Fibroblast of skin of scalp (primary cell): ENCODE measurements around the gene PRUNE2.

Experiments used
- DNase-seq: peaks from one replicate; pipeline ENCODE4 v3.0.0-alpha.2; 2013

PRUNE2 gene

DNA sequence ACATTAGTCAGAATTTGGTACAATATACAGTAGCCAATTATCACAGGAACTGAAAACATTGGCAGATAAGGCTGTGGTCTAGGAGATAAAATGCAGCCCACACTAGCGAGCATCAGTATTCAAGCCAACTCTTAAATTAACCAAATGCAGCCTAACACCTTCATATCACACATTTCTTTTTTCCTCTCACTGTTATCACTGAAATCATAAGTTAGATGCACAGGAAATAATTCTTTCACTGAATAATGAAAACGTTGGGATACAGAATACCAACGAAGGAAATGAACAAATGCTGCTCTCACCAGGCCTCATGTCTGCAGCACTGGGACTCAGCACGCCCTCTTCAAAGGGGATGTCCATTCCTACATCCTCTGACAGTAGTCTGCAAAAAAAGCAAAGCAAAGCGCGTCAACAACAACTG lies 250.8 kb downstream of the PRUNE2 start:
- DNase-seq = peak; percentile 14

DNA sequence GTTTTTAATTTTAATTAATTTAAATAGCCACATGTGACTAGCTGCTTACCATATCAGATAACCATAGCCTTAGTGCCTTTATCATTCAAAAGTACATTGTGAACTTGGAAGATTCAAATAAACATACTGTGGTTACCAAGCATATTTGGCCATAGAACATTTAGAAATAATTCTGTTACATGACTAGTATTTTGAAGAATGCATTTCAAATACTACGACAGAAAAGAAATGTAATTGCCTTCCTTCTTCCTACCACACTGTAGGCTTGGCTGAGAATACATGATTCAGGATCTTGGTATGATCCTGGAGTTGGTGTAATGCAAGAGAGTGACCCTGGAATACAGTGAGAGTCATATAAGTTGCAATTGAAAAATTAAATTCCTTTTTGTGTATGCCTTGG lies 251.3 kb downstream of the PRUNE2 start:
- DNase-seq = peak; percentile 96

DNA sequence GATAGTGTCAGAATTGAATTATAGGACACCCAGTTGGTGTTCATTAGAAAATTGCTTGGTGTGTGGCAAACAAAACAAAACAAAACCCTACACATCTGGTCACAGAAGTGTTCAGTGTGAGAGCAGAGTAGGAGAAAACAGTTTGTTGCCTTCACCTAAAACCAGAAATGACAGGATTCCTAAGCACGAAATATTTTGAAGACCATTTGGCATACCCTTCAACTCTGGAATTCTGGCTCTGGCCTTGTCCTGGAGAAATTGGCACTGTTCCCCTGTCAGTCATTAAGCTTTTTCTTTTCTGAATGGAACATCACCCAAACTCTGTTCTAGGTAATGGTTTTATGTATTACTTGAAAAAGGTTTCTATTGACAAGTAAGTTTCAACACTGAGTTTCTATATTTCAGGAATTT lies 251.9 kb downstream of the PRUNE2 start:
- DNase-seq = peak; percentile 75

DNA sequence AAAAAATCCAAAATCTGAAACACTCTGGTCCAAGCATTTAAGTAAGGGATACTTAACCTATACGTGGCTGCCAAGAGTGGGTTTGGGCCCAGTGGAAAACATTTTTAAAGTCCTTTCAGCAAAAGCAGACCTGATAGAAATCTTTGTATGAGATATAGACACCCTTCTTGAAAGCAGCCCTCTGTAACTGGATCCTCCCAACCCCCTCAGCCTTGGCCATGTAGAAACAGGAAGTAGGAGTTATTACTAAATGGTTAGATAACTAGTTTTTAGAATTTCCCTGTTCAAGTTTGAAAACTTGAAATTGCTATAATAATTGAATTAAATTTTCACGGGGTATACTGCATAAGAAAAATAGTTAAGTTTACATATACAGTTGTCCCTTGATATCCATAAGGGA lies 253.0 kb downstream of the PRUNE2 start:
- peak; percentile 20 for DNase-seq

DNA sequence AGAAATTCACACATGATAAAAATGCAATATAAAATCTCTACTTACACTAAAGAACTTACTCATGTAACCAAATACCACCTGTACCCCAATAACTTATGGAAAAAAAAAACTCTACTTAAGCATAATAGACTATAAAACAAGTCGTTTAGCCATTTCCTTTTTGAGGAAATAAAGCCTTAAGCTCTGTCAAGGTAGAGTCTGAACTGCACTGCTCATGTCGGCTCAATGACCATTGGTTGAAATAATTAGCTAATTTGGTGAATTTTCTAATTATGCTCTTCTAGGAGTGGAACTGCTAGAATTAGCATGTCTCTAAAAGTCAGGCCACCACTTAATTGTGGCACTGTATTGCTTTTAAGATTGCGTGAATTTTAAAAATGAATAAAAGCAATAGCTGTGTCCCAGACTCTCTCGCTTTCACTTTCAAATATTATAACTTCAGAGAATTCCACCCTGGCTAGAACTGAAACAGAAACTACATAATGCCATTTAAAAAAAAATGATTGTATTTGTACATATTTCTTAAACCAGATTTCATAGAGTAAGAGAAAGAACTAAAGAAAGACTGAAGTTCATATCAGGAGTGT lies 254.7 kb downstream of the PRUNE2 start:
- DNase-seq = peak; percentile 17

DNA sequence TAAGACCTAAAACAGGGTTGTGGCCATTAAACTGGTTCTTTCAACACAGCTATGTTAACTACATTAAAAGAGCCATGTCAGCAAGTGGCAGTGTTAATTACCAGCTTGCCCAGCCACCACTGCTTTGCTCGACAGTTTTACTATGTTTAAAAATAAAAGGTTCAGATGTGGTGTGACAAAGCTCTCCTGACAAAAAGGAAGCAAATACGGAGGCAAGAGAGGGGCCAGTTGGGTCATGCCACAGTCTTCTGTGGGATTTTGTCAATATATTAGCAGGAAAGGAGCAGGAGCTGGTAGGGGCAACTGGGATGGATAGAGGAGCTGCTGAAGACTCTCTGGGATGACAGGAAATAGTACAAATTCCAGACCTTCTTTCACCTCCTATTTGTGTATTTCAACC lies 255.2 kb downstream of the PRUNE2 start:
- DNase-seq = no peak

DNA sequence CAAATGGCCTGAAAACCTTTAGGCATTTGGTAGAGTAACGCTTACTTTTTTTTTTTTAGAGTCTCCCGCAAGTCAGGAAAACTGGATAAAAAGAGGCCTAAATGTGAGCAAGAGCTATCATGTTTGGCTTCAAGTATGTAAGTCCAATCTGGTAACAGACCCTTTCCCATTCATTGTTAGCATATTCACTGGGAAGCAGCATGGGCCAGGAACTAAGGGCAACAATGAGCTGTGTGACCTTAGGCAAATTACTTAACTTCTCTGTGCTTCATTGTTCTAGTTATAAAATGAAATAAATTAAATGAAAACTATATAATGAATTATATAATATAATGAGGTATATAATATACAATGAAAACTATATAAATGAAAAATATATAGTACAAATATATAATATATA lies 256.0 kb downstream of the PRUNE2 start:
- DNase-seq = no peak

DNA sequence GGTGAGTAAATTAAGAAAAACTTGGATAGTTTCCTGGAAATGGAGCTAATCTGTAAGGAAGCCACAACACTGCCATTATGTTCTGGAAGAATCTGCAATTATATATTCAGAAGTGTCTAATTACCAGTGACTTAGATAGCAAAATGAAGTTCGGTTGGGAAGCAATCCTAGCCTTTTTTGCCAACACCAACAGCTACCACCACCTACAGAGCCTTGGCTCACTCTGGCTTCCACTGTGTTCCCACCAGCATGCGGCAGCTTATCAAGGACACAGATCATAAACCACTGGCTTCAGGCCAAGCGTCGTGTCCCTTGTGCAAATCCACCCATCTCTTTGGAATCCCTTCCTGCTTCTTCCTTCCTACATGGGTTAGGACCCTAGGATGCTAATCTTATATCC lies 259.7 kb downstream of the PRUNE2 start:
- no peak for DNase-seq

DNA sequence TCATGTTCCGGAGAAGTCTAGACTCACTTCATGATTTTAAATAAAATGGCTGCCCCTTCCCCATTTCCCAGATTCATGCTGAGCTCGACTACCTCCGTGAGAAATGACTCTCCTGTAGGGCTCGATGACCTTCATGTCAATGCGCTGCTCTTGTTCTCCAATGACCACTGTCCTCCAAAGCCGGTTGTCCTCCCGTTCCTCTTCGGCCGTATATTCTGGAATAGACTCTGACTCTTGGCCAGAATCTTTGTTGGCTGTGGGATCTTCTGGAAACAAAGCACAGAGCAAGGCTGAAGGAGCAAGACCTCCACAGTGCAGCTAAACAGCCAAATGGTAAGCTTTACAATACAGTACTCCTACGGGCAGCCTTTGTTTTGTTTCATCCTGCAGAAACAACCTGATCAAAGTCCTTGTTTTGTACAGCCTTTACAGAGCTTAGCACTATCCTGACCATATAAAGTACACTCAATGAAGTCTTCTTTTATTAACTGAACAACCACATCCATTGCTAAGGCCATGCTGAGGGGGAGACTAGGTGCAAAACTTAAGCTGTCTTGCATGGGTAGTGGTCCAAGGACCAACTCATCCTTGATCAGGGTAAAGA lies 261.2 kb downstream of the PRUNE2 start:
- no peak for DNase-seq

DNA sequence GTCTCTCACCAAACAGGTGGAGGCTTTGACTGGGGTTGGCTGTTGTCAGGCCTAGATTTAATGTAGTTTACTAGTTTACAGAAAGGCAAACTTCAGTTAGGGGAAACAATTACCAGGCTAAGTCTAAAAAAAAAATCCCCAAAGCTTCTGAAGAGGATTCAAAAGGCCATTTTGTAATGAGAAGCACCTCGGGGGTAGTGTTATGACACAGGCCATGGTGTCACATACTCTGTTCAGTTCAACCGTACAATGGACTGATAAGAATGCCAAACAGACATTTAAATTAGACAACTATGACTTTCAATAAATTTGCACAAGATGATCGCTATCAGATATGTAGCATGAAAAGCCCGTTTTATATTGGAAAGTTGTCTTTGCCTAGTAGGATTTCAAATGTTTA lies 261.7 kb downstream of the PRUNE2 start:
- DNase-seq = no peak

DNA sequence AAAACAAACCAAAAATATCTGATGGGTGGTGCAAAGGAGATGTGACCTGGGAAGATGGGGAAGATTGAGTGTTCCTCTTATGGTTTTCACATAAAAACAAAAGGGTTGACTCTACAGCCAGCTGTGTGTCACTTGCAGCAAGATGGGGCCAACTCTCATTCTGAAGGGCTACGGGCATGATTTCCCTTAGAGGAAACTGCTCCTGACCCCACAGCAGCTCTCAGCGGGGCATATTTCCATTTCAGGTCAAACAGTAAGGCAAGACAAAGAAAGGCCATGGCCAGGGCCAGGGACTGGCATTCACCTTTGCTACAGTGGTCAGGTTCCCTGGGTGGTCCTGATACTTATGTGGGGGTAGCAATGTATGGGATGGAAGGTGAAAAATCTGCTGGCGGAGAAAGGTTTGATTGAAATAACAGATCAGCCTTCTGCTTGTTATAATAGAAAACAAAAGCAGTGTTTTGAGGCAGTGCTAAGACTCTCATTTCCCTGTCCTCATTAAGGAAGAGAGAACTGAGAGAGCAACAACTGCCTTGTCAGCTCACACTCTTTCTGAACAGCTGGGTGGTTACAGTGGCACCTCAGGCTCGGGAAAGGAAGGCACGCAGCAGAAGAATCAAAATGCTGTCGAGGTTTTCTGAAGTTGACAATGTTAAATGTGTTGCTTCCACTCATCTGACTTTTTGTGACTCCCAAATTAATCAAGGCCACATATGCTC lies 262.4 kb downstream of the PRUNE2 start:
- DNase-seq = no peak

DNA sequence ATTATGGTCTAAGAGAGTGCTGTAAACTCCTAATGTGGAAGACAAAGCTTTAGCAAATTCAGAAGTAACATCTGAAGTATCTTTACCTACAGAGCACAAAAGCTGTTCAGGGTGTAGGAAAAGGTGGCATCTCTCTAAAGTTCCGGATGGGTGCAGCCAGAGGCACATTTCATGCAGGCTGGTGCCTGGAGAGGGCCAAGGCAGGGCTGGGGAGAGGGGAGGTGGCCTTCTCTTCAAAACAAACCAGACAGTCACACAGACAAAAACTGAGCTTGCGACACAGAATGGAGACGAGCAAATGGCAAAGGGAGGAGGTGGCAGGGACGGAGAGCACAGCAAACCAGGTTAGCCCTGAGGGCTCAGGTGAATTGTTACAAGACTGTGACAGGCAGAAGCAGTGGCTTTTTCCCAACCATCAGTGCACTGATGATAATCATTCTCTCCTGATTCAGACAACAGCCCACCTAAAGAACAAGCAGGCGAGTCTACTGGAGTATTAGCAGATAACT lies 263.2 kb downstream of the PRUNE2 start:
- no peak for DNase-seq

DNA sequence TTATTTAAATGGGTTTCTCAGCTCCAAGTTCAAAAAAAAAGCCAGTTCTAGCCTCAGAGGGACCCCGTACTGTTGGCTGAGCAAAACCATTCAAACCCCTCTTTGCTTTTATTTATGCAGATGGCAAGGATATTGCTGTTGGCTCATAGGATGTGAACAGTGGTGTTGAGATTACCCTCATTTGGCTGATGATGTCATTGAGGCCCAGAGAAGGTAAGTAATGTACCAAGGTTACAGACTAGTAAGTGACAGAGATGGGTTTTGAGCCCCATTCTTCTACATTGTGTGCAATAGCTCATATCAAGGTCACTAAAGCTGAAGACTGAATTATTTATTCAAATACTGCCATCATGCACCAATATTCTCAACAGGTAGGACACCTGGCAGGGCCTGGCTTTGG lies 263.8 kb downstream of the PRUNE2 start:
- DNase-seq = no peak

DNA sequence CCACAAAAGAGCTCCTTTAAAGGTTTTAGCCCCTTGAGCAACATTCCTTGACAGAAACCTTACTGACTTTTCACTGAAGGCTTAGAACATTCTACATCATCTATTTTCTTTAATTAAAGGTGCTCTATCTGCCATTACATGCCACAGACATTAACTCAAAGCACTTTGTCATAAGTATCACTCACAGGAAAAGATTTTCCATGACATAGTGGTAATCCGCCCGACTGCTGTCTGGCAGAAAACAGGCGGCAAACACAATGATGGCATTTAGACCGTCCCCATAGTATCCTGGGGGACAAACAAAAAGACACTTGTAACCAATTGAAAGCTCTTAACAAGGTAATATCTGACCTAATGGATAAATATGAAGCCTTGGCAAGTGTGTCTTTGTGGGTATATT lies 267.9 kb downstream of the PRUNE2 start:
- DNase-seq = no peak

DNA sequence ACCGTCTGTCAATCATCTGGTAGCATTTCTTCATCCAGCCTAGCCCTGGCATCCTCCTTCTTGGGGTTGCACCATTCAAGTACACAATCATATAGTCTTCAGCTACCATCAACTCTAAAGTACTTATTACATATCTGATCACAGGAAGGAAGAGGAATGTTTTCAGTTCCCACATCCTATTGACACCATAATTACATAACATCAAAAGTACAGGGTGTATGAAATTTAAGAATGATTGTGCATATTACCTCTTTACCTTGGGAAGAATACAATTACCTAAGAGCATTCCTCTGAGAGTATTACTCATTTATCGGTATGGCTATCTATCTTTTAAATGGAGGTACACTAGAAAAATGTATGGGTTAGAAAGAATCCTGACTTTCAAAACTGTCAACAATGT lies 268.5 kb downstream of the PRUNE2 start:
- DNase-seq = no peak

DNA sequence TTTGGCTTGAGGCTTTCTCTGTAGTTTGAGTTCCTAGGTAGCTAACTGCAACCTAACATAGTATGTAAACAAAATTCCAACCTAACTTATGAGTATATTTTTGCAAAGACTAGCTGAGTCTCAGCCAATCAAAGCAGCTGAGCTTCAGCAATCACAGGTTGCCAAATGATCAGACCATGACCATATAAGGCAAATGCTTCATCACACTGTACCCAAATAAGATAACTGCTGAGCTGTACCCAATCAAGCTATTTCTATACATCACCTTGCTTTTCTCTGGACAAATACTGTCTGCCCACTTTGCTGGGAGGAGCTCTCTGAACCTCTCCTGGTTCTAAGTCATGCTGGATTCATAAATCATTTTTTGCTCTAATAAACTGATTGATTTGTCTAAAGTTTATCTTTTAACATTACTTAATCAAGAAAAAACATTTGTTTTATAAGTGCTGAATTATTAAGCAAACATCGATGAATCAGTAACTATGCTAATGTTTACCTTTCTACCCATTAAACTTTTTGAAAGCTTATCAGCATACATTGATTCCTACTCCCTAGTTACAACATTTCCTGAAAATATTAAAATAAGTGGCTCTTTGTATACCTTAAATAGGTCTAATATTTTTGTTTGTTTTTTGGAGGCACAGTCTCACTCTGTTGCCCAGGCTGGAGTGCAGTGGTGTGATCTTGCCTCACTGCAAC lies 271.4 kb downstream of the PRUNE2 start:
- peak; percentile 71 for DNase-seq

DNA sequence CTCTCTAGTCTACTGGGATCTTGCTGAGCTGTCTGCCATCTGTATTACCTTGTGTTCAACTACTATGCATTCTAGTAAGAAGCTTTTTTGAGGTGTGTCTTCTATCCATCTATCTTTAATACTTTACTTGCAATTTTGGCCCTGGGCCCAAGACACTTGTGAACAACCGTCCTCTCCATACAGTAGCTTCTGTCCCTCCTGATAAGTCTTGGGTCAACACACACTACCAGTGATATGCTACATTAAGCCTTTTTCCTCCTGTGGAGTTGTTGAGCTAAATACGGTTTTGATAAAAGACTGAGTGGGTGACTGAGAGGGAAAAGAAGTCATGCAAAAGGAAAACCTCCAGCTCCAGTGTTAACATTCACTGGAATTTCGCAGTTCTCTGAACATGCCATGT lies 275.0 kb downstream of the PRUNE2 start:
- no peak for DNase-seq

DNA sequence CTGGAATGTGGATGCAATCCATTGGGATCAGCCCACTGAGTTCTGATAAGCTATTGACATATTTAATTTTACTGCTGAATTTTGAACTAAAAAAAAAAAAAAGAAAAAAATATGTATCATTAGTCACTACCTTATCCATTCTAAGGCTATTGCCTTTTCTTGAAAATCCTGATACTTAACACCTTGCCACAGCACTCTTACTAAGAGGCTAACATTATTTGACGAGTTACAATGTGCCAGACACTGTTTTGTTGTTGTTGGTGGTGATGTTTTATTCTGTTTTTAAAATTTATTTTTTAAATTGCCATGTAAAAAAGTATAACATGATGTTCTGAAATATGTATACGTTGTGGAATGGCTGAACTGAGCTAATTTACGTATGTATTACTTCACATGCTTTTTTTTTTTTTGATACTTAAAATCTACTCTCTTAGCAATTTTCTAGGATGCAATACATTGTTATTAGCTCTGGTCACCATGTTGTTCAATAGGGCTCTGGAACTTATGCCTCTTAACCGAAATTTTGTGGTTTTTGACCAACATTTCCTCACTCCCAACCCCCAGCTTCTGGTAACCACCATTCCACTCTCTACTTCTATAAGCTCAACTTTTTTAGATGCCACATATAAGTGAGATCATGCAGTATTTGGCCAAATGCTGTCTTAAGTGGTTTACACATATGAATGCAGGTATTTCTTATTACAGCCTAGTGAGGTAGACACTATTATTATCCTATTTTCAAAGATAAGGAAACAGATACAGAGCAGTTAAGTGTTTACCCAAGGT lies 276.5 kb downstream of the PRUNE2 start:
- DNase-seq = peak; percentile 45

DNA sequence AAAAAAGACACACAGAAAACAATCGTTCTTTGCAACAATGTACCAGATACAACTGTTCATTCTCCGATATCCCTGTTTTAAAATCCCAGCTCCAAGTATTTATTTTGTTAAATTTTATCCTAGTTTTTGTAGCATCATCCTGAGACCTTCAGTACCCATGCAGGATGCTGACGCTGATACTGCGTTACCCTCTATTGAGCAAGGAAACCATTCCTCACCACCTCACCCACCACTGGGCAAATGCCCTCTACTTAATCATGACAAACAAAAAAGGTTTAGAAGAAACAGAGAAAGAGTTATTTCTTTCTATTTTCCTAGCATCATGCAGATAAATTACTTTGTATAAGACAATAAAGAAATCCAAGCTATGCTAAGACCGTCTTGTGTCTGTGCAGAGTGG lies 277.8 kb downstream of the PRUNE2 start:
- DNase-seq = no peak

DNA sequence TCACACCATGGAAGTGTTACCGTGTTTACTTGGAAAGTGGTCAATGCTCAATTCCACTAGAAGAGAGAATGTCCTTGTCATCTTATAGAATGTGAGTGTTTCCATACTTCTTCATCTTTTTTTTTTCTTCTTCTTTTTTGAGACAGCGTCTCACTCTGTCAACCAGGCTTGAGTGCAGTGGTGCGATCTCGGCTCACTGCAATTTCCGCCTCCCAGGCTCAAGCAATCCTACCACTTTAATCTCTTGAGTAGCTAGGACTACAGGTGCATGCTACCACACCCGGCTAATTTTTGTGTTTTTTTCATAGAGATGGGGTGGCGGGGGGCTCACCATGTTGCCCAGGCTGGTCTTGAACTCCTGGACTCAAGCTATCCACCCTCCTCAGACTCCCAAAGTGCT lies 278.9 kb downstream of the PRUNE2 start:
- no peak for DNase-seq

DNA sequence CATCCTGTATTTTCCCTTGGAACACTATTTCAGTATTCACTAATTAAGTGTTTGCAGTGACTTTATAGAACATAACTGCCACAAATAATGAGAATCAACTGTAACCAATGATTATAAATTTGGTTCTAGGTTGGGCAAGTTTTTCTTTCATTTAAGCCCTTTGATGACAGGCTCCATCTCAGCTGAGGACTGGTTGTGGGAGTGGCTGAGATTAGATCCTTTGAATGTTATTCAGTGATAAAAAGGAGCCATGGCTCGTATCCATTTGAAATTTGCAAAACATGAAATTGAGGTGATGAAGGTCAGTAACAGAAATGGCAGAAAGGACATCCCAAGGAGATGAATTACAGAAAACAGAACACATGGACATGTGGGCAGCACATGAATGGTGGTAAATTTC lies 279.8 kb downstream of the PRUNE2 start:
- DNase-seq = no peak

DNA sequence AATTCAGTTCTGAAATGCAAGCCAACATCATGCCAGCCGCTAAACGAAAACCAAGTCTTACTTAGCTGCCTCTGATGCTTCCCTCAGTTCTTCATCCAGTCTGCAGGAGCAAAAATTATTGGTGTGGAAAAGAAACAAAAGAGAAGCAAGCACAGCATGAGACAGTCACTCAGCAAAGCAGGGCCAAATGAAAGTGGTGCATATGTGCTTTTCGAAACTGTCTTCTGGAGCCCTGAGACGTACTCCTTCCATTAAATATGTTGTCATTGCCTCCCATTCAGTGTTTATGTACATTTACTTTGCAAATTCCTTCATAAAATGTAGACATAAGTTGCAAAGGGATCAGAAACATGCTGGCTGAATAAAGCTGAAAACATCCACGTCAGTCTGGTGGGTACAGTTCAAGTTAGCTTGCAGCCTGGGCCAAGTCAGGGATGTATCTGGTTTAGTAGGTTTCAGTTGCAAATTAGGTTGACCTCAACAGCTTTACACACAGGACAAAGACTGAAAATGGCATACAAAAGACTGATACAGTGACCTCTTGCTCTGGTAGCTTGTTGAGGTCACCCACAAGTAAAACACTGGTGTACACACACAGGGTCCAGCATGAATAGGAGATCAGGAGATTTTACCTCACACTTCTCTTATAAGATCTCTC lies 281.4 kb downstream of the PRUNE2 start:
- peak; percentile 42 for DNase-seq
